Measurements from ENCODE around the gene STAP2.

STAP2 gene

GRCh38 chr19:4371247-4372164 lies 32.9 kb upstream of the STAP2 start:
- DNase-seq (ENCODE audit: low read depth in 2 of 2, low spot score in 1 of 2), result no peak

DNA sequence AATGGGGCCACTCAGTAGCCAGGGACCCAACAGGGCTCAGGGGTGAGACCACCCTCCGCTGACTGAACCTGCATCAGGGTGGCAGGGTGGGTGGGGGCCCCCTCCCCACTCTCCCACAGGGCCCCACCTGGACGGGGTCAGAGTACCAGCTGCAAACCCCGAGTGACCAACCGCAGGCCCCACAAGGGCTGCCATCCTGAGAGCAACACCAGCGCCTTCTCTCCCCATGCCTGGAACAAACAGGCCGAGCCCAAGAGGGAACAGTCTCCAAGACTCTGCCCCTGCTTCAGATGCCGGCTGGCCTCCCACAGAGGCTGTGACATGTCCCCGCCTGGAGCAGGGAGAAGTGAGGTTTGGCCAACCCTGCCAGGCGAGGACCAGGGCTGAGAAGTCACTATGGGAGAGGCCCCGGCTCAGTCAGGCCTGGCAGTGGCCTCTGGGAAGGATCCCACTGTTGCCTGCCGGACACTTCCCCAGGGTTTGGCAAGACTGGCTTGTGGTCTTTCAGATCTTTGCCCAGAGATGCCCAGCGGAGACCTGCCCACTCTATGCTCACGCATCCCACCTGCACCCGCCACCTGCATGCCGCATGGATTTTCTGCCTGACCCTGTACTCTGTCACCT lies 31.9 kb upstream of the STAP2 start:
- no peak for DNase-seq (ENCODE audit: low read depth in 2 of 2, low spot score in 1 of 2)

DNA sequence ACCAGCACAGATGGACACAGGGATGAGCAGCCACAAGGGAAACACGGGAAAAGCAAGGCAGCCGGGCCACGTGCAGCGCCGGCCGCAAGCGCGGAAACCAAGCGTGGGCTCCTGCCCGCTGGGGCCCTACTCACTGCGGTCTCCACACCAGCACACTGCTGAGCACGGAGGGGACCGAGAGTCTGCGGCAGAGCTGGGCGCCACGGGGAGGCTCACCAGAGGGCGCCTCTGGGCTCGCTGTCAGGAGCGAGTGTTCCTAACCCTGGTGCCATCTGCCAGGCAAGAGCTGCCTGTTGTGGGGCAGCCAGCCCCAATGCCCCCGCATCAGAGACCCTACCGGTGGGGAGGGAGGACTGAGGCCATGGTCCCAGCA lies 31.2 kb upstream of the STAP2 start:
- peak; percentile 34 to 57 for DNase-seq (ENCODE audit: low read depth in 2 of 2, low spot score in 1 of 2)

DNA sequence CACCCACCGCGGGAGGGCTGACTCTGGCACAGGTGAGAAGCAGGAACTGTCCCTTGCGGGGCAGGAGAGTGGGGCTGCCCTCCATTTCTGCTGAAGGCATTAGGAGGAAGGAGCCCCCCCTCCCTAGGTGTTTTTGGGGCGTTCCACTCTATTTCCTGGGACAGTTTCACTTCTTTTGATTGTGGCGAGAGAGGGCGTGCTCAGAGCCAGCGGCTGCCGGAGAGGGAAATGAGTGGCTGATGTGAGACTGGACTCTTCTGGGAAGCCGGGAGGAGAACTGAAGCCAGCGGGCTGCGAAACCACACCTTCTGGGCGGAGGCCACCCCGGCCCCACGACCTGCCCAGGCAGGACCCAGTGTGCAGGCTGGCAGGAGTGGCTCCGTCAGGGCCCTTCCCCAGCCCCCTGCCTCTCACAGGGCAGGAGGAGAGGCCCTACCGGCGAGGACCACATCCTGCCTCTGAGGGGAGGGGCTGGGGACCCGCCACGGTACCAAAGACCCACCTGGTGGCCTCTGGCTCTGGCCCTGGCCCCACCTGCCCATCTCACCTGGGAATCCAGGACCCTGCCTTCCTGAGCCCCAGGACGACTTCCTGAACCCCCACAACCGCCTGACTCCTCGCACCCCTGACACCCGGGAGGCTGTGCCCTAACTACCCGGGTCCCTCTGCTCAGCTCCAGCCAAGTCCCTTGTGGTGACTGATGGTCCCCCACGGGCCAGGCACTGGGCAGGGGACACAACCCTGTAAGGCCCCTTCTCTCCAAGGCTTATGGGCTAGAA lies 30.7 kb upstream of the STAP2 start:
- peak in 1 of 2 donors; percentile 38 for DNase-seq (ENCODE audit: low read depth in 2 of 2, low spot score in 1 of 2)

- DNase-seq (ENCODE audit: low read depth in 2 of 2, low spot score in 1 of 2), result no peak
Measured at GRCh38 chr19:4368128-4368820, 29.6 kb upstream of the STAP2 start.

DNA sequence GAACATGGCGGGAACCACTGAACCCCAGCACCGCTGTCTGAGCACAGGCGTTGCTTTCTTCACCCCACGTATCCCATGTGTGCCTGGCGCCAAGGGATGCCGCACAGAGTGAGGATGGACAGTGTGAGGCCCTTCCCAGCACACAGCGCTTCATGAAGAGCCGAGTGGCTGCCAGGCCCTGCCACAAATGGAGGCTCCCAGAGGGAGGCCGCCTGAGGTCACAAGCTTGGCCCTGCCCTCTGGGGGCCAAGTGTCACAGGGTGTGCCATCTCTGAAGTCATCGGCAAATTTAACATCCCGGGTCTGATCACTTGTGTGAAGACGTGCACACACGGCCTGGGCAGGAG lies 29.1 kb upstream of the STAP2 start:
- DNase-seq (ENCODE audit: low read depth in 2 of 2, low spot score in 1 of 2), result no peak

GRCh38 chr19:4367336-4367723 lies 28.7 kb upstream of the STAP2 start:
- no peak for DNase-seq (ENCODE audit: low read depth in 2 of 2, low spot score in 1 of 2)

GRCh38 chr19:4366666-4367335 lies 28.2 kb upstream of the STAP2 start:
- DNase-seq (ENCODE audit: low read depth in 2 of 2, low spot score in 1 of 2), result no peak

- no peak for DNase-seq (ENCODE audit: low read depth in 2 of 2, low spot score in 1 of 2)
Measured at GRCh38 chr19:4365791-4366665, 27.4 kb upstream of the STAP2 start.

DNA sequence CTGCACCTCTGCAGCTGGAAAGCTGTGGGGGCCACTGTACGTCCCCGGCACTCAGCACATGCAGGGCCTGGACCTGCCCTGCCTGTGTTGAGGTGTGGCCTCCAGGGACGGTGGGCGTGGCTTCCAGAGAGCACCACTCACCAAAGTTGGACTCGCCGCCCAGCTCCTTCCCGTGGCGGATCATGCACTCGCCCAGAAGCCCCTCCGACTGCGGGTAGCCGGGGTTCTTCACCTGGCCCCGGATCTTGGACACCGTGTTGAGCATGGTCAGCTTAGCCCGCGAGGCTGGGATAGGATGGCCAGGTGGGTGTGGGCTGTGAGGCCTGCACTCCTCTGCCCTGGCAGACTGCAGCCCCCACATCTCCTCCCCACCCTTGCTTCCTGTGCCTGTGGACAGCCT lies 26.7 kb upstream of the STAP2 start:
- DNase-seq (ENCODE audit: low read depth in 2 of 2, low spot score in 1 of 2), result no peak

GRCh38 chr19:4363571-4364304 lies 25.1 kb upstream of the STAP2 start:
- DNase-seq (ENCODE audit: low read depth in 2 of 2, low spot score in 1 of 2), result no peak

GRCh38 chr19:4362831-4363545 lies 24.4 kb upstream of the STAP2 start:
- DNase-seq (ENCODE audit: low read depth in 2 of 2, low spot score in 1 of 2), result no peak

DNA sequence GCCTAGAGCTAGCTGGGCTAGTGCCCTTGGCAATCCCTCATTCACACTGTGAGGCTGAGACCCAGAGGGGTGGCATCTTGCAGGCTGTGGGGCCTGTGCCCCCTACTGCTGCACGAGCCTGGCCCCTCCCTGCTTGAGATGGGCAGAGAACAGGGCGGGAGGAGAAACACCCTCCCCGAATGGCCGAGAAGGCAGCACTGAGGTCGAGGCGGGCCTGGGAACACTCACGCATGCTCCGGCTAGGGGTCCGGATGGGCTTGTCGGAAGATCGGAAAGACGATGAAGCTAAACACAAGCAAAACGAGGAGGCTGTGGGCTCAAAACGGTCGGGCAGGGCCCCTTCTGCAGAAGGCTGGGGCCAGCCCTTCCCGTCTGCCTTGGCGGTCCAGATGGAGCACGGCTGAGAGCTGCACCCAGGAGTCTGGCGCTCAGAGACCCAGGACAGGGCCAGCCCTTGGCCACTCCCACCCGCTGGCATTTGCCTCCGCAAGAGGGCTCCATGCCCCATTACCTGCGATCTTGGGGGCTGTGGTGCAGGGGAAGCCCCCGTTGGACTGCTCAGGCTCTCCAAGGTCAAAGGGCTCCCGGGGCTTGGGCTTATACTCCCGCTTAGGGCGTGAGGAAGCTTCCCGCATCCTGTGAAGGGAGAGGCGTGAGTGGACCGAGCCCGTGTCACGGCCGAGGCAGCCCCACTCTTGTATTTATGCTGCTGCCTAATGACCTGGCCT lies 23.6 kb upstream of the STAP2 start:
- no peak for DNase-seq (ENCODE audit: low read depth in 2 of 2, low spot score in 1 of 2)

- DNase-seq (ENCODE audit: low read depth in 2 of 2, low spot score in 1 of 2), result no peak
Measured at GRCh38 chr19:4361152-4362046, 22.8 kb upstream of the STAP2 start.

GRCh38 chr19:4360641-4361151 lies 22.1 kb upstream of the STAP2 start:
- DNase-seq (ENCODE audit: low read depth in 2 of 2, low spot score in 1 of 2), result no peak

DNA sequence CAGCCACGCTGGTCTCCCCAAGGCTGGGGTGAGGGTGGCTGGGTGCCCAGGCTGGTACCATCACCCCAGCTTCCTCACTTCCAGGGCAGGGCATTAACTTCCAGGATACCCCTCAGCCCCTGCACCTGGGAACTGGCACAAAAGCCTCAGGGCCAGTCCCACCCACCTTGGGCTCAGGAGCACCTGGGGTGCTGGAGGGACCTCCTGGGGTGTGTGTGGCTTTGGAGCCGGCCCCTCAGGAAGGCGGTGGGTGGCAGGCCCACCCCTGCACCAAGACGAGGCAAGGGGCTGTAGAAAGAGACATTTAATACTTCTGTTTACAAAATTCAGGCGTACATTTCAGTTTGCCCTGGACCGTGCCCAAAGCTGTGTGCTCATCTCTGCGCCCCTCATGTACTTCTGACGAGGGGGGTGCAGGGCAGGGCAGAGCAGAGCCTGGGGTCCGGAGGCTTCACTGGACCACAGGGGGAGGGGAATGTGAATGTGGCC lies 21.5 kb upstream of the STAP2 start:
- DNase-seq (ENCODE audit: low read depth in 2 of 2, low spot score in 1 of 2), result no peak

DNA sequence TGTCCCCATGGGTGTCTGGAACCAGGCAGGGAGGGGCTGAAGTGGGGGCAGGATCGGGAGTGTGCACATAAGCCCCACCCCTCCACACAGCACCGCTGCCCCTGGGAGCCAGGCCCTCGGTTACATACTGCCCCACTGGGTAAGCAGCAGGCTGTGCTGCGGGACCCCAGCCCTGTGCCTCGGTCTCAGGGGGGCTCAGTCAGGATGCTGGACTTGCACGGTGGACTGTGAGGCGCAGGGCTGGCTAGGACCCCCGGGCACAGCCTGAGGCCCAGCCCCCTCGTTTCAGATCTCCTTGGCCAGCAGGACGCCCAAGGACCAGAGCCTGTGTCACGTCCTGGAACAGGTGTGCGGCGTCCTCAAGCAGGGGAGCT lies 21.0 kb upstream of the STAP2 start:
- no peak for DNase-seq (ENCODE audit: low read depth in 2 of 2, low spot score in 1 of 2)
